HG02610 (cell line): ENCODE data around the gene PTGDS.
"Not testable (repeated sequence)": the region's sequence is repeated elsewhere in the genome, so short reads cannot be mapped to it uniquely, and the experiment has no call there.

ENCODE experiments used
- ATAC-seq: cut with Tn5 transposase; IDR thresholded peaks from one replicate; pipeline ENCODE4 v1.9.1; 2021; ENCODE audit warnings: mild to moderate bottlenecking, moderate library complexity; ENCODE audit not compliant: unreplicated experiment

Gene PTGDS

GRCh38 chr9:136985853-136986252 is 8.5 kb downstream of the PTGDS start:
- ATAC-seq: no peak

- ATAC-seq: no peak
Observed at GRCh38 chr9:136988872-136989271, 11.6 kb downstream of the PTGDS start.

GRCh38 chr9:136990242-136990911 is 13.1 kb downstream of the PTGDS start:
- no peak for ATAC-seq

GRCh38 chr9:136991993-136992818 is 14.9 kb downstream of the PTGDS start, which contains the start of gene PAXX:
Gene PAXX (plus strand): TSS chr9:136992422. CDS start chr9:136992444, 22 bp downstream.
- ATAC-seq: peak; percentile 68

GRCh38 chr9:136992819-136993369 is 15.6 kb downstream of the PTGDS start:
- ATAC-seq: no peak

- ATAC-seq: no peak
Observed at GRCh38 chr9:136994180-136994887, 17.0 kb downstream of the PTGDS start.

GRCh38 chr9:136994888-136995230 is 17.6 kb downstream of the PTGDS start:
- ATAC-seq: no peak

- no peak for ATAC-seq
Observed at GRCh38 chr9:136995362-136995761, 18.1 kb downstream of the PTGDS start.

GRCh38 chr9:136995772-136996311 is 18.5 kb downstream of the PTGDS start:
- no peak for ATAC-seq

- ATAC-seq: no peak
Observed at GRCh38 chr9:136996361-136997292, 19.3 kb downstream of the PTGDS start, which contains the start of gene CLIC3. Gene CLIC3 (minus strand): TSS chr9:136996568. CDS start chr9:136996543, 25 bp downstream.

GRCh38 chr9:136997371-136997770 is 20.1 kb downstream of the PTGDS start:
- no peak for ATAC-seq

GRCh38 chr9:136997830-136998234 is 20.5 kb downstream of the PTGDS start:
- ATAC-seq: no peak

- peak; percentile 73 for ATAC-seq
Observed at GRCh38 chr9:137000177-137000930, 23.1 kb downstream of the PTGDS start.

GRCh38 chr9:137001857-137002645 is 24.7 kb downstream of the PTGDS start:
- no peak for ATAC-seq

GRCh38 chr9:137002646-137003041 is 25.3 kb downstream of the PTGDS start:
- no peak for ATAC-seq

- ATAC-seq: not testable (repeated sequence)
Observed at GRCh38 chr9:137004285-137004684, 27.0 kb downstream of the PTGDS start.

GRCh38 chr9:137006116-137007003 is 29.1 kb downstream of the PTGDS start:
- ATAC-seq: no peak
